NCI-H345 treated with DMSO at 0.1 percent for 48 hours (cell line): ENCODE data around the gene HNMT.
"Not testable (repeated sequence)": the region's sequence is repeated elsewhere in the genome, so short reads cannot be mapped to it uniquely, and the experiment has no call there.

Experiments
- DNase-seq: peaks from one replicate; lab custom pipeline; 2025; ENCODE audit not compliant: unreplicated experiment; lab: John Stamatoyannopoulos, UW

The HNMT gene

GRCh38 chr2:137964066-137964858 lies at the start of gene HNMT:
Gene HNMT (plus strand): TSS chr2:137964473. CDS start chr2:137964492, 19 bp downstream.
- DNase-seq = no peak

GRCh38 chr2:137921105-137921880 lies 43.0 kb upstream of the HNMT start:
- DNase-seq = no peak

GRCh38 chr2:137922171-137922570 lies 42.1 kb upstream of the HNMT start:
- DNase-seq = not testable (repeated sequence)

- DNase-seq = no peak
Observed at GRCh38 chr2:137924019-137924418, 40.3 kb upstream of the HNMT start.

GRCh38 chr2:137925599-137925998 lies 38.7 kb upstream of the HNMT start:
- DNase-seq = no peak

GRCh38 chr2:137927846-137928245 lies 36.4 kb upstream of the HNMT start:
- DNase-seq = no peak

GRCh38 chr2:137928547-137929518 lies 35.4 kb upstream of the HNMT start:
- no peak for DNase-seq

GRCh38 chr2:137929519-137929916 lies 34.8 kb upstream of the HNMT start:
- no peak for DNase-seq

GRCh38 chr2:137930146-137930545 lies 34.1 kb upstream of the HNMT start:
- no peak for DNase-seq

GRCh38 chr2:137935591-137935990 lies 28.7 kb upstream of the HNMT start:
- DNase-seq = no peak

GRCh38 chr2:137937246-137937645 lies 27.0 kb upstream of the HNMT start:
- no peak for DNase-seq

- DNase-seq = no peak
Observed at GRCh38 chr2:137937778-137938177, 26.5 kb upstream of the HNMT start.

GRCh38 chr2:137938204-137938603 lies 26.1 kb upstream of the HNMT start:
- DNase-seq = no peak

- no peak for DNase-seq
Observed at GRCh38 chr2:137939026-137939425, 25.2 kb upstream of the HNMT start.

- DNase-seq = no peak
Observed at GRCh38 chr2:137940154-137940553, 24.1 kb upstream of the HNMT start.

- DNase-seq = no peak
Observed at GRCh38 chr2:137942037-137942832, 22.0 kb upstream of the HNMT start.

GRCh38 chr2:137942833-137943677 lies 21.2 kb upstream of the HNMT start:
- DNase-seq = no peak

GRCh38 chr2:137943678-137944347 lies 20.5 kb upstream of the HNMT start:
- DNase-seq = no peak

- no peak for DNase-seq
Observed at GRCh38 chr2:137944714-137945113, 19.6 kb upstream of the HNMT start.
